GM19452 (cell line): ENCODE results near the gene PRPF6.
"Not testable (repeated sequence)": the region's sequence is repeated elsewhere in the genome, so short reads cannot be mapped to it uniquely, and the experiment has no call there.

Source experiments
- ATAC-seq: cut with Tn5 transposase; IDR thresholded peaks from one replicate; pipeline ENCODE4 v1.9.1; 2021; ENCODE audit not compliant: unreplicated experiment

PRPF6 gene

DNA sequence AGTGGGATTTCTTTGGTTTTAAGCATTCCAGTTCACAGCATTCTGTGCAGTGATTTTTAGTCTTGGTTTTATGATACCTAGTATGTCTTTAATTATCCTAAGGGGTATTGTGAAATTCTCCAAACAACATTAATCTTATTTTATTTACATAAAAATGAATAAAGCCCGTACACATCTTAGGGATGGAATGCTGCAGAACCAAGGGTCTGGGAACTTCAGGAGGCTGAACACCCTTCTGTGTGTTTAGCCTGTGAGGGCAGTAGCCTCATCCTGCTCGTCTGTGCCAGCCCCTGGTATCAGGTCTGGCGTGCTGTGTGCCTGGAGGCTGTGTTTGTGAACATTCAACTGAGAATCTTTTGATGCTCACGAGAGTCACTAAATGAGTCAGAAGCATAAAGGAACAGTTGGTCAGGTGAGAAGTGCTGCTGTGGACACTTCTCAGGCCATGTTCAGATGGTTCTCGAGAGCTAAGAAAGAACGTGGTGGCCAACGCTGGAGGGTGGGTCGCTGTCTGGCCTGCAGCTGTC lies 29.8 kb downstream of the PRPF6 start:
- ATAC-seq: no peak

DNA sequence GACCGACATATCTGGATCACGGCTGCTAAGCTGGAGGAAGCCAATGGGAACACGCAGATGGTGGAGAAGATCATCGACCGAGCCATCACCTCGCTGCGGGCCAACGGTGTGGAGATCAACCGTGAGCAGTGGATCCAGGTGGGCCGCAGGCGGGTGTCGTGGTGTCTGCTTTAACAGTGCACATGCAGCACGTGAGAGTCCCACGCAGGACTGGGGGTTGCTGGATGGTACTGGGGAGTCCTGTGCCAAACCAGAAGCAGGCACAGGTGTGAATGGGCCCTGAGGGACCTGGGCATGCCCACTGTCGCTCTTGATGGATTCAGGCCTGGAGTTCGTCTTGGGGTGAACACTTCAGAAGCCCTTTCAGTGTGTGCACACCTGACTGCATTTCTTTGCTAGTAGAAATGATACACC lies 30.4 kb downstream of the PRPF6 start:
- no peak for ATAC-seq

DNA sequence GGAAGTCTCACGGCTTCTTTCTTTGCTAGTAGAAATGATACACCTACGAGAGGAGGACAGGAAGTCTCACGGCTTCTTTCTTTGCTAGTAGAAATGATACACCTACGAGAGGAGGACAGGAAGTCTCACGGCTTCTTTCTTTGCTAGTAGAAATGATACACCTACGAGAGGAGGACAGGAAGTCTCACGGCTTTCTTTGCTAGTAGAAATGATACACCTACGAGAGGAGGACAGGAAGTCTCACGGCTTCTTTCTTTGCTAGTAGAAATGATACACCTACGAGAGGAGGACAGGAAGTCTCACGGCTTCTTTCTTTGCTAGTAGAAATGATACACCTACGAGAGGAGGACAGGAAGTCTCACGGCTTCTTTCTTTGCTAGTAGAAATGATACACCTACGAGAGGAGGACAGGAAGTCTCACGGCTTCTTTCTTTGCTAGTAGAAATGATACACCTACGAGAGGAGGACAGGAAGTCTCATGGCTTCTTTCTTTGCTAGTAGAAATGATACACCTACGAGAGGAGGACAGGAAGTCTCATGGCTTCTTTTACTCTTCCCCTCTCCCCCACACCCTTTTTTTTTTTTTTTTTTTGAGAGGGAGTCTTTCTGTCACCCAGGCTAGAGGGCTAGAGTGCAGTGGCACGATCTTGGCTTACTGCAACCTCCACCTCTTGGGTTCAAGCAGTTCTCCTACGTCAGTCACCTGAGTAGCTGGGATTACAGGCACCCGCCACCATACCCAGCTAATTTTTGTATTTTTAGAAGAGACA lies 31.6 kb downstream of the PRPF6 start:
- not testable (repeated sequence) for ATAC-seq

DNA sequence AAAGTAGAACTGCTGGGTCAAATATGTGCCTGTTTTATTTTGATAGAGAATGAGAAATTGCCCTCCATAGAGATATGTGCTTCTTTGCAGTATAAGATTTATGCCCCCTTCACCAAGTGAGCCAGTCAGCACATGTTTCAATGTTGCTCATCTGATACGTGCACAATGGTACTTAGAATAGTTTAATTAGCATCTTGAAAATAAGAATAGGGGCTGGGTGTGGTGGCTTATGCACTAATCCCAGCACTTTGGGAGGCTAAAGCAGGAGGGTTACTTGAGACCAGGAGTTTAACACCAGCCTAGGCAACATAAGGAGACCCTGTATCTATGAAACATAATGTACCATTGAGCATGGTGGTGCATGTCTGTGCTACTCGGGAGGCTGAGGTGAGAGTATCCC lies 34.7 kb downstream of the PRPF6 start:
- no peak for ATAC-seq

DNA sequence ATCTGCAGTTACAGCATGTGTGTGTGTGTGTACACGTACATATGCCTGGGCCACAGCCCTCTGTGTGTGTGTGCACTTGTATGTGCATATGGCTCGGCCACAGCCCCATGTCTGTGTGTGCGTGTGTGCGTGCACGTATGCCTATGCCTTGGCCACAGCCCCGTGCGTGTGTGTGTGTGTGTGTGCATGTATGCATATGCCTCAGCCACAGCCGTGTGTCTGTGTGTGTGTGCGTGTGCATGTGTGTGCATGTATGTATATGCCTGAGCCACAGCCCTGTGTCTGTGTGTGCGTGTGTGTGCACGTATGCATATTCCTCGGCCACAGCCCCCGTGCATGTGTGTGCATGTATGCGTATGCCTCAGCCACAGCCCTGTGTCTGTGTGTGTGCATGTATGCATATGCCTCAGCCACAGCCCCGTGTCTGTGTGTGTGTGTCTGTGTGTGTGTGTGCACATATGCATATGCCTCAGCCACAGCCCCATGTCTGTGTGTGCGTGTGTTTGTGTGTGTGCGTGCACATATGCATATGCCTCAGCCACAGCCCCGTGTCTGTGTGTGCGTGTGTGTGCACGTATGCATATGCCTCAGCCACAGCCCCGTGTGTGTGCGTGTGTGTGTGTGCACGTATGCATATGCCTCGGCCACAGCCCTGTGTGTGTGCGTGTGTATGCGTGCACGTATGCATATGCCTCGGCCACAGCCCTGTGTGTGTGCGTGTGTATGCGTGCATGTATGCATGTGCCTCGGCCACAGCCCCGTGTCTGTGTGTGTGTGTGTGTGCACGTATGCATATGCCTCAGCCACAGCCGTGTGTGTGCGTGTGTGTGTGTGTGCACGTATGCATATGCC lies 40.4 kb downstream of the PRPF6 start:
- no peak for ATAC-seq

DNA sequence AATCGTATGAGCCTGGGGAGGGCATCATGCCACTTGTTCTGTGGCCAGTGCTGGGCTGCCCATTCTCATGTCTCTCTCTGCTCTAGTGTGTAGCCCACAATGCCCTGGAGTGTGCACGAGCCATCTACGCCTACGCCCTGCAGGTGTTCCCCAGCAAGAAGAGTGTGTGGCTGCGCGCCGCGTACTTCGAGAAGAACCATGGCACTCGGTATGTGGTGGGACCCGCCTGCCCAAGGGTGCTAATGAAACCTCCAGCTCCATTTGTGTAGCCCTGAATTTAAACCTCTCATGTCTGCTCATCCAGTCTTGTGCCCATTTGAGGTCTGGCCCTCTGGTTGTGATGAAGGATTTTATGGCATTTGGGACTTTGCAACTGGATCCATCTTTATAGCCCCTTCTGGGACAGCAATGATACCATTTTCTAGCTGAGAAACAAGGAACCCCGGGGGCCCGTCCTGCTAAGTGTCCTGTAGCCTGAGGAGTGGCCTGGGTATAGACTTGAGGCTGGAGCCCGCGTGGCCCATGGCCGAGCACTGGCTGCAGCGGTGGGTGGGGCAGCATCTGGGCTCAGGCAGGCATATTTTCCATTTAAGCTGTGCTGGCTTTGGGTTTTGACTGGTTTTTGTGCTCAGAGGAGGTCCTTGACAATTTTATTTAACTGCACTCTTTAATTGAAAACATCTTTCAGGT lies 41.9 kb downstream of the PRPF6 start:
- no peak for ATAC-seq

DNA sequence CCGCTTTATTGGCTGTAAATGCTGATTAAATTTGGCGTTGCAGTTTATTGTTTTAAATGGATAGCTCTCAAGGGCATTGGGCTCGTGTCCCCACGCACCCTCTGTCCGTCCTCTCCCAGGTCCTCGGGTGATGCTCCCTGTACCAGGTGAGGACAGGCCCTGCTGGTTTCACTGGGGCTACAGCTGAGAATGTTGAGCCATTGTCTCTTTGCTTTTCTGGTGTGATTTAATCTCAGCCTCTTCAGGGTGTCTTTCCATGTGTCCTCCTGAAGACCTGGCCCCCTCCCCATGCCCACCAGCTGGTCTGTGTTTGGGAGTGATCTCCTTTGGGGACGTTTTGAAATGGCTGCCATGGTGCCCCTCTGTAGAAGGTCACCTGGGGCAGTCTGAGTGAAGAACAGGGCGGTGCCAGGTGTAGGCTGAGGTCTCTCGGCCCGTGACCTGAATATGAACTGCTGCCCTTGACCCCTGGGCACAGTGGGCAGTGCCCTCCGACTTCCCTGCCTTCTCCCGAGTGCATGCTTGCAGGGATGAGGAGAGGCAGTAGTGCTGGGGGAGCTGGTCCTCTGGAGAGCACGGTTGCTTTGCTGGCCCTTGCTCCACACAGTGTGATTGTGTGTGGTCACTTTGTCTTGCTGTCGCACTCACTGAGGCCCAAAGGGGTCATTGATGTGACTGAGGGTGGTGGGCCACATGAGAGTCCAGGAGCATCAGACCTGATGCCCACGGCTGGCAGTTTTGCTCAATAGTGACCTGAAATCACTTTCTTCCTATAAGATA lies 42.6 kb downstream of the PRPF6 start:
- ATAC-seq: no peak

DNA sequence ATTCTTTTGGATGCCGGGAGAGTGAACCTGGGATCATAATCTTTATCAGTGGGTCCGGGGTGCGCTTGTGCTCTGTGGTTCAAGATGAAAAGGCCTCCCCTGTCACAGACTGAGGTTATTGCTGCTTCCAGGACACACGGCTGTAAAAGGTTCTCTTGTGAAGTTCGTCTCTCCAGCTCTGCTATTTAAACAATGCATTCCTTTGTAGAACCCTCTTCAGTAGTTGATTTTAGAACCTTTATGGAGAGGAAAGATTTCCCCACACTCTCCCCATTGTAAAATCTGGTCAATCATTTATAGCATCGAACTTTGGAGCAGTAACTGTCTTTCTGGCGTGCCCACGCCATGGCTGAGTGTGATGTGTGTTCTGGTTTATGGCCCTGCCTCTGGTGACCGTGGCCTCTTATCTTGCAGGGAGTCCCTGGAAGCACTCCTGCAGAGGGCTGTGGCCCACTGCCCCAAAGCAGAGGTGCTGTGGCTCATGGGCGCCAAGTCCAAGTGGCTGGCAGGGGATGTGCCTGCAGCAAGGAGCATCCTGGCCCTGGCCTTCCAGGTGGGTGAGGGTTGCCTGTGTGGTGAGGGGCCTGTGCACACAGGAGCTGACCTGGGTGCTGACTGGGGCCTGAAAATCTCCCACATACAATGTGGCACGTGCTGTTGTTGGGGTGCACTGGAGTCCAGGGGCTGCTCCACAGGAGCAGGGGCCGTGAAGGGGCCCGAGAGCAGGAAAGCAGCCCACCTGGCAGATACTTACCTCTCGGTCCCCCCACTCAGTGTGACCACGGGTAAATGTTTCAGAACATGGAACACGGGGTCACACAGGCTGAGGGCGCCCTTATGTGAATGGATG lies 43.4 kb downstream of the PRPF6 start:
- no peak for ATAC-seq

DNA sequence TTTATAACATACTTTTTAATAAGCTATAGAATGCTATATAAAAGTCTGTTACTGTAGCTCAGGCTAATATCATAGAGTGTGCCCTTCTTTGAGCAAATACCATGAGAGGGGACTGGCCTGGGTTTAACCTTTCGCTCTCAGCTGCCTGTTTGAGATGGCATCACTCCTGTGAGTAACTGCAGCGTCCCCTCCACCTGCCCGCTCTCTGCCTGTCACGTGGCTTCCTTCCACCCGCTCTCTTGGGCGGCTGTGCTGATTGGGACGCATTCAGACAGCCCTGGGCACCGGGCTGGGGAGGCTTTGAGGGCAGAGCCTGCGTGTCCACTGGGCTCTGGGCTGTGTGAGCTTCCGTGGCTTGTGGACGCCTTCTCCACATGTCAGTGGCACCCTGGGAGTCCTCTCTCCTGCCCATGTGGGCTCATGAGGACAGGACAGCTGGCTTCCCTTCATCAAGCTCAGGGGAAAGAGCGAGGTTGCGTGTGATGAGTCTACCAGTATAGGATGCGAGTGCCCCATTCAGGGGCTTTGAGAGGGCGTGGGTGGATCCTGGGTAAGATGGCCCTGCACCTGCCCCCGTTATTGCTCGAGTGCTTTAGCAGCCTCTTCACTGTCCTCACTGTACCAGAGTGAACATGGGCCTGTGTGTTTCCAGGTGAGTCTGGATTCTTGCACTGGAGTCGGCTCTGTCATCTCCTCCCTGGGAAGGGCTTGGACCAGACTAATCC lies 44.3 kb downstream of the PRPF6 start:
- no peak for ATAC-seq

DNA sequence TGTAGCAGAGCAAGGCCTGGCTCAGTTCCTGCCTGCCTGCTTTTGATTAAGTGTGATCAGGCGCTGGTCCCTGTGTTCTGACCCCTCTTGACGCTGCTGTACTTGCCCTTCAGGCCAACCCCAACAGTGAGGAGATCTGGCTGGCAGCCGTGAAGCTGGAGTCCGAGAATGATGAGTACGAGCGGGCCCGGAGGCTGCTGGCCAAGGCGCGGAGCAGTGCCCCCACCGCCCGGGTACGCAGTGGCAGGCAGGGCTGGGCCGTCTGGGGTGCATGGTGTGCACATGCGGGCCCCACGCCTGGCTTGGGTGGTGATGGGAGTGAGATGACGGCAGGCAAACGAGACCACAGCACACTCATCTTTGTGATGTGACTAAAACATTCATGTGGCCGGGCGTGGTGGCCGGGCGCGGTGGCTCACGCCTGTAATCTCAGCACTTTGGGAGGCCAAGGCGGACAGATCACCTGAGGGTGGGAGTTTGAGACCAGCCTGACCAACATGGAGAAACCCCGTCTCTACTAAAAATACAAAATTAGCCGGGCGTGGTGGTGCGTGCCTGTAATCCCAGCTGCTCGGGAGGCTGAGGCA lies 45.0 kb downstream of the PRPF6 start:
- ATAC-seq: no peak

DNA sequence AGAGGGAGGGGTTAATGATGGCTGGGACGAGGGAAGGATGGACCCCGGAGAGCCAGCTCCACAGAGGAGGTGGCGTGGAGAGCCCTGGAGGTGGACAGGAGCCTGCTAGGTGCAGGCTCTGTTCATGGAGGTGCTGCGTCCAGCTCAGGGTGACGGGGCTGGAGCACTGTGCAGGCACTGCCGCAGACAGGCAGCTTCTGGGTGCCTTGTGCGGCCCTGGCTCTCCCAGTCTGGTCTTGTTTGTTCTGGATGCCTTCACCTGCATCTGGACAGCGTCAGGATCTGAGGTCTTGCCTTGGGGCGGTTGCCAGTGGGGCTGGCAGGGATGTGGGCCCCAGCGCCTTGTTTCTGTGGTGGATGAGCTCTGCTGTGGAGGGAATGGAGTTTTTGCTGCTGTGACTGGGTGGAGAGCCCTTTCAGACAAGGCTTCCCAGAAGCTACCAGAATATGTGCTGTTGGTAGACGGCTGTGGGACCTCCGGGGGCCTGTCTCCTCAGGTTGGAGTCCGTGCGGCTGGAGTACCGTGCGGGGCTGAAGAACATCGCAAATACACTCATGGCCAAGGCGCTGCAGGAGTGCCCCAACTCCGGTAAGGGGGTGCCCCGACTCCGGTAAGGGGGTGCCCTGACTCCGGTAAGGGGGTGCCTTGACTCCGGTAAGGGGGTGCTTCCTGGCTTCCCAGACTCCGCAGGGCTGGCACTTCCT lies 47.2 kb downstream of the PRPF6 start:
- no peak for ATAC-seq

DNA sequence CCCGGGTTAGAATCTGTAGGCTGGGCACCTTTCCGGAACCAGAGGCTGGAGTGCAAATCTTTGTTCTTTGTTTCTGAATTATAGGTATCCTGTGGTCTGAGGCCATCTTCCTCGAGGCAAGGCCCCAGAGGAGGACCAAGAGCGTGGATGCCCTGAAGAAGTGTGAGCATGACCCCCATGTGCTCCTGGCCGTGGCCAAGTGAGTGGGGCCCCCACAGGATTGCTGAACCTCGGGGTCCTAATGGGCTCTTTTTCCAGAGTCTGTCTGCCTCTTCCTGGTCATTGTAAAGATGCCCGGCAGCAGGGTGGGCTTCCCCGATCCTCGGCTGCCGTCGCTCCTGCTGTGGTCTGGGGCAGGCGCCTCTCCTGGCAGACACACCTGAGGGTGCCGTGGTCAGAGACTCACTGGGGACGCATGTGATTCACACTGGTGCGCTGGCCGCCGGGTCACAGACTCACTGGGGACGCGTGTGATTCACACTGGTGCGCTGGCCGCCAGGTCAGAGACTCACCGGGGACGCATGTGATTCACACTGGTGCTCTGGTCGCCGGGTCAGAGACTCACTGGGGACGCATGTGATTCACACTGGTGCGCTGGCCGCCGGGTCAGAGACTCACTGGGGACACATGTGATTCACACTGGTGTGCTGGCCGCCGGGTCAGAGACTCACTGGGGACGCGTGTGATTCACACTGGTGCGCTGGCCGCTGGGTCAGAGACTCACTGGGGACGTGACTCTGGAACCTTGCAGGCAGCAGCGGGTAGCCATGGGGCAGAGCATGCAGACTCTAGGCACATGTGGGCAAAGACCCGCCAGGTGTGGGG lies 48.6 kb downstream of the PRPF6 start:
- no peak for ATAC-seq

DNA sequence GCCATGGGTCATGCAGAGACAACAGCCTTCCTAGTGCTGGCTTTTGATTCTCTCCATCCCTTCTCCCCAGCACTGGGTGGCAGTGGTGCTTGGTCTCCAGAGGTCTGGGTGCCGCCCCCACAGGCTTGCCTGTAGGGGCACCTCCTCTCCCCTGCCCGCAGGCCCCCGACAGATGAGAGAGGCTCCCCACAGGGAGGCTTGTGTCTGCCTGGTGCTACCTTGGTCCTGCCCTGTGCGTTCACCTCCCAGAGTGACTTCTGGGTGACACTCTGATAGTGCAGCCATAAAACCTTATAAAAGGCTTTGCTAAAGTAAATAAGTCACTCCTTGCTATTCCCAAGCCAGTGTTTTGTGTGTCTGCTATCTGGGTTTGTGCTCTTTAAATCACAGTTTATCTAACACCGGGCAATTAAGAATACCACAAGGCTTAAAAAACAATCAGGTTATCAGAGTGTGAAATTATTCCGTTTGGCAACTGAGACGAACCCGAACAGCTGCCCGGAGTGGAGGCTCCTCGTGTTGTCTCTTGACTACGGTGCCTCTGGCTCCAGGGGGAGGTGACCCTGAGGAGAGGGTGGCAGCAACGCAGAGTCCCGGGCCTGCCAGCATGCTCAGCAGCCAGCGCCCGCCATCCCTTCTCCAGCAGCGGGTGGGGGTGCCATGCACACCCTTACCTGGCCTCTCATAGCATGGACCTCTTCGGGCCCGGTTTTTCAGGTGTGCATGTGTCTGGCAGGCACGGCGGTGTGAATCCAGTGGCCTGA lies 49.6 kb downstream of the PRPF6 start:
- no peak for ATAC-seq

DNA sequence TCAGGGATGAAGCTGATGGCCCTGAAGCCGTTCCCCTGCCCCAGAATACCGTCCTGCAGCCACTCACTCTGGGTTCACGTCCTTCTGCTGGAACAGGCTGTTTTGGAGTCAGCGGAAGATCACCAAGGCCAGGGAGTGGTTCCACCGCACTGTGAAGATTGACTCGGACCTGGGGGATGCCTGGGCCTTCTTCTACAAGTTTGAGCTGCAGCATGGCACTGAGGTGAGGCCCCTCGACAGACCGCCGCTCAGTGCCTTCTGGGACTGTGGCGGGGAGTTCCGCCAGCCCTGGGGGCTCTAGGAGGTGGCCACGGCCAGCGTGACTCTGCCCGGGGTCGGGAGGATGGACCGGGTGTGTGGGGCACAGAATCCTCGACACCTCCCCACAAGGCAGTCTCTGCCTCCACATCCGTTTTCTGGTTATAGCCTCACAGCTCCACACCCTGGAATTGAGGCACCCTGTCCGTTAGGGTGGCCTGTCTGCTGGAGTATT lies 50.9 kb downstream of the PRPF6 start:
- no peak for ATAC-seq

DNA sequence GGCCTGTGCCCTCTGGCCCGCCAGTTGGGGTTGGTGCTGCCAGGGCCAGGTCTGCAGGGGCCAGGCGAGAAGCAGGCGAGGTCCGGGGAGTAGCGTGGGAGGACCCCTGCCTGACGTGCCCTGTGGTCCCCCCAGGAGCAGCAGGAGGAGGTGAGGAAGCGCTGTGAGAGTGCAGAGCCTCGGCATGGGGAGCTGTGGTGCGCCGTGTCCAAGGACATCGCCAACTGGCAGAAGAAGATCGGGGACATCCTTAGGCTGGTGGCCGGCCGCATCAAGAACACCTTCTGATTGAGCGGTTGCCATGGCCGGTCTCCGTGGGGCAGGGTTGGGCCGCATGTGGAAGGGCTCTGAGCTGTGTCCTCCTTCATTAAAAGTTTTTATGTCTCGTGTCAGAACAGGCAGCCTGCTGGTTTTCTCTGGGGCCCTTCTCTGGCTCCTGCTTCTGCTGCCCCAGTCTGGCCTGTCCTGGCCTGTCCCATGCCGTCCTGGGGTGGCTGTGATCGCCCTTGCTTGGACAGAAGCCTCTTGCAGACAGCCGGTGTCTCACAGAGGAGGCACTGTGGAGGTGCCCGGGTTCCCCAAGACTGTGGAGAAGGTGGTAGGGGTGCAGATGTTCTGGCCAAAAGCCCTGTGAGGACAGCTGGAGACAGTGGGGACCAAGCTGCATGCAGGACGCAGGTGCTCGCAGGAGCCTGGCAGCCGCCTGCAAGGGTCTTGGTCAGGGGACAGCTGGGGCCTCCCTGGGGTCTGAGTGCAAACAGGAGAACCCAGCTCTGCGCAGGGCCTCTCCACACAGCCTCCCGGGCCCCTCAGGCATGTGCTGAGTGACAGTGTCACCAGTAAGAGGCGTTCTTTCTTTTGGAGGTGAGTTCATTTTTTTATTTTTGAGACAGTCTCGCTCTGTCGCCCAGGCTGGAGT lies 52.0 kb downstream of the PRPF6 start:
- no peak for ATAC-seq
